GM13976 (cell line): ENCODE measurements around the gene OR8B2.

Source experiments
- DNase-seq: peaks from one replicate; pipeline ENCODE4 v3.0.0; 2012; ENCODE audit warnings: low spot score
- CTCF ChIP-seq: IDR thresholded peaks from 2 replicates; pipeline ENCODE4 v1.5.1; 2012; ENCODE audit warnings: borderline replicate concordance, mild to moderate bottlenecking; ENCODE audit not compliant: insufficient read depth; ENCODE audit errors: extremely low read depth, missing control alignments, control extremely low read depth
- in situ Hi-C: fragments of 300-500 bp; cut with MboI; formaldehyde crosslinking; loops from one replicate; pipeline ENCODE4 v1.12.0; 2022; ENCODE audit warnings: low sequenced_read_pairs, mixed read lengths, inconsistent platforms; ENCODE audit not compliant: unreplicated experiment

OR8B2 gene

GRCh38 chr11:124376280-124376679, 8.0 kb downstream of the OR8B2 start:
- in situ Hi-C loops: no loop called here
- no peak for TF ChIP-seq CTCF
- DNase-seq: no peak

- in situ Hi-C loops: no loop called here
- DNase-seq: no peak
- TF ChIP-seq CTCF: no peak
Observed at GRCh38 chr11:124359566-124359965, 24.7 kb downstream of the OR8B2 start.

- no peak for TF ChIP-seq CTCF
- in situ Hi-C loops: no loop called here
- DNase-seq: no peak
Observed at GRCh38 chr11:124346311-124346955, 37.9 kb downstream of the OR8B2 start.

- TF ChIP-seq CTCF: no peak
- no peak for DNase-seq
- in situ Hi-C loops: no loop called here
Observed at GRCh38 chr11:124344346-124344745, 40.0 kb downstream of the OR8B2 start.

GRCh38 chr11:124340142-124340447, 44.2 kb downstream of the OR8B2 start:
- in situ Hi-C loops: no loop called here
- TF ChIP-seq CTCF: no peak
- DNase-seq: no peak

- in situ Hi-C loops: no loop called here
- no peak for DNase-seq
- TF ChIP-seq CTCF: no peak
Observed at GRCh38 chr11:124339396-124340141, 44.7 kb downstream of the OR8B2 start.
